Skeletal muscle tissue (tissue), 4 donors: Measurements from ENCODE around the gene ZNF711. TPM values are rescaled to one million over a fixed set of nuclear protein-coding genes. Genes with fewer than 3 reads are reported as not detected.
"Not testable (repeated sequence)": the region's sequence is repeated elsewhere in the genome, so short reads cannot be mapped to it uniquely, and the experiment has no call there.

Experiments used
- H3K27ac ChIP-seq: one replicate; pipeline ENCODE4 v1.7.0; 2013; ENCODE audit warnings: mild to moderate bottlenecking, low read depth, low read length, inconsistent platforms
- H3K27me3 ChIP-seq, 3 donors: one replicate each; pipeline ENCODE4 v1.7.0; 2013; ENCODE audit warnings: low read length in 3 of 3; ENCODE audit not compliant: control insufficient read depth in 3 of 3, insufficient read depth in 3 of 3
- H3K36me3 ChIP-seq, 3 donors: one replicate each; pipeline ENCODE4 v1.7.0; 2013; ENCODE audit warnings: low read length in 3 of 3; ENCODE audit not compliant: control insufficient read depth in 3 of 3, insufficient read depth in 3 of 3
- H3K4me1 ChIP-seq, 3 donors: one replicate each; pipeline ENCODE4 v1.7.0; 2013; ENCODE audit warnings: low read length in 3 of 3, mild to moderate bottlenecking in 3 of 3; ENCODE audit not compliant: control insufficient read depth in 3 of 3, insufficient read depth in 3 of 3
- H3K4me3 ChIP-seq, 3 donors: one replicate each; pipeline ENCODE4 v1.7.0; 2013; ENCODE audit warnings: low read length in 3 of 3
- H3K9ac ChIP-seq, 3 donors: one replicate each; pipeline ENCODE4 v1.7.0; 2013; ENCODE audit warnings: low read length in 3 of 3, mild to moderate bottlenecking in 3 of 3, moderate library complexity in 2 of 3, low read depth in 1 of 3
- H3K9me3 ChIP-seq, 3 donors: one replicate each; pipeline ENCODE4 v1.7.0; 2013; ENCODE audit warnings: low read length in 3 of 3; ENCODE audit not compliant: control insufficient read depth in 3 of 3
- total RNA-seq: library from RNA; depleted of rRNA; stranded (reverse); fragments of >200 nt; gene quantifications from one replicate; pipeline ENCODE4 v1.2.3, GENCODE V29; 2014
- donor health status: Osteomylitis.

ZNF711 gene
- total RNA-seq, 1 donor from 2014 or later: 15.7 TPM

DNA sequence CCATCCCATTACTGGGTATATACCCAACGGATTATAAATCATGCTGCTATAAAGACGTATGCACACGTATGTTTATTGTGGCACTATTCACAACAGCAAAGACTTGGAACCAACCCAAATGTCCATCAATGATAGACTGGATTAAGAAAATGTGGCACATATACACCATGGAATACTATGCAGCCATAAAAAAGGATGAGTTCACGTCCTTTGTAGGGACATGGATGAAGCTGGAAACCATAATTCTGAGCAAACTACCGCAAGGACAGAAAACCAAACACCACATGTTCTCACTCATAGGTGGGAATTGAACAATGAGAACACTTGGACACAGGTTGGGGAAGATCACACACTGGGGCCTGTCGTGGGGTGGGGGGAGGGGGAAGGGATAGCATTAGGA is 41.5 kb downstream of the ZNF711 start:
- not testable (repeated sequence) for H3K4me1 ChIP-seq, H3K27ac ChIP-seq, H3K36me3 ChIP-seq, H3K9me3 ChIP-seq, H3K4me3 ChIP-seq, H3K9ac ChIP-seq, H3K27me3 ChIP-seq

DNA sequence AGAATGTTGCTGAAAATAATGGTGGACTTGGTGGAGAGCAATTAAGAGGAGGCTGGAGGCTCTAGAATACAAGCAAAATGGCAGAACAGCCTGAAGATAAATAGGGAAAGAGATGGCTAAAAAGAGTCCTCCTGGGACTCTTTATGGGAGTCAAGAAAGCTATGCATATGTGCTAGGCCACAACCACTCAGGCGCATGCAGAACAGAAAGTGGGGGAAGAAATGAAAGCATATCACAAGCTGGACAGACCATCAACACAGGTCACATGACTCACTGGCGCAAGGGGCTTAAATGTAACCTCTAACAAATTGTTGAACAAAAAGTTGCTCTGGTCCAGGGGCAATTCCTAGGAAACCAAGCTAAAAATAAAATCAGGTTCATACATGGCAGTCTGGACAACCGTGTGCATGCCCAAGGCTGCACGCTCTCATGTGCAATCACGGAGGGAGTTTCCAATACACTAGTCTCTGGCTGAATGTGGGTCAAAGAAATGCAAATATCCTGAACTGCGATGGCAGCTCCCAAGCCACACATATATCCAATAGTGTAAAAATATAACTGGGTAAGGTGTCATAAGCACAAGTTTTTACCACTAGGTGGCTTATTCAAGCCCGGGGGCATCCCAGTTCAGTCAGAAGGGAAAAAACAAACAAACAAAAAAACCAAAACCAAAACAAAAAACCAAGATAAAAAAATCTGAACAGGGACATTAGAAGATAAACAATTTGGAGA is 45.4 kb downstream of the ZNF711 start:
- no peaks in the 10 kb centered on the region for H3K9me3 ChIP-seq
- H3K36me3 ChIP-seq: no peaks in the 10 kb centered on the region
- no peaks in the 10 kb centered on the region for H3K27me3 ChIP-seq

GRCh38 chrX:85303544-85303943 is 59.8 kb downstream of the ZNF711 start:
- Histone ChIP-seq H3K4me3 (no peak overlapping the region), H3K27ac (no peak overlapping the region), H3K9me3 (no peaks in the 10 kb centered on the region), H3K36me3 (no peaks in the 10 kb centered on the region), H3K4me1 (no peaks in the 10 kb centered on the region), H3K9ac (no peak overlapping the region), H3K27me3 (no peaks in the 10 kb centered on the region)

More for the DNA sequence above, 45.4 kb downstream of the ZNF711 start:
- Histone ChIP-seq H3K27ac (no peak overlapping the region), H3K9ac (no peak overlapping the region), H3K4me3 (no peak overlapping the region), H3K4me1 (no peaks in the 10 kb centered on the region)

GRCh38 chrX:85309717-85310116 is 65.9 kb downstream of the ZNF711 start:
- no peaks in the 10 kb centered on the region for H3K9me3 ChIP-seq
- no peak overlapping the region for H3K4me3 ChIP-seq
- H3K36me3 ChIP-seq: no peaks in the 10 kb centered on the region
- H3K4me1 ChIP-seq: no peaks in the 10 kb centered on the region
- no peaks in the 10 kb centered on the region for H3K27me3 ChIP-seq
- H3K27ac ChIP-seq: no peak overlapping the region
- no peak overlapping the region for H3K9ac ChIP-seq

GRCh38 chrX:85311348-85311747 is 67.6 kb downstream of the ZNF711 start:
- not testable (repeated sequence) for H3K9me3 ChIP-seq, H3K4me1 ChIP-seq, H3K27ac ChIP-seq, H3K36me3 ChIP-seq, H3K4me3 ChIP-seq, H3K9ac ChIP-seq, H3K27me3 ChIP-seq

Other genes starting within 250 kb of the ZNF711 start
- 6.8 TPM for gene APOOL, start 240.1 kb upstream of the ZNF711 start, total RNA-seq
- gene SATL1, start 212 bp upstream of the ZNF711 start, total RNA-seq: under 0.01 TPM
- gene POF1B, start 135.7 kb downstream of the ZNF711 start, total RNA-seq: under 0.01 TPM